Measurements from ENCODE around the gene NEAT1.

Gene NEAT1

DNA sequence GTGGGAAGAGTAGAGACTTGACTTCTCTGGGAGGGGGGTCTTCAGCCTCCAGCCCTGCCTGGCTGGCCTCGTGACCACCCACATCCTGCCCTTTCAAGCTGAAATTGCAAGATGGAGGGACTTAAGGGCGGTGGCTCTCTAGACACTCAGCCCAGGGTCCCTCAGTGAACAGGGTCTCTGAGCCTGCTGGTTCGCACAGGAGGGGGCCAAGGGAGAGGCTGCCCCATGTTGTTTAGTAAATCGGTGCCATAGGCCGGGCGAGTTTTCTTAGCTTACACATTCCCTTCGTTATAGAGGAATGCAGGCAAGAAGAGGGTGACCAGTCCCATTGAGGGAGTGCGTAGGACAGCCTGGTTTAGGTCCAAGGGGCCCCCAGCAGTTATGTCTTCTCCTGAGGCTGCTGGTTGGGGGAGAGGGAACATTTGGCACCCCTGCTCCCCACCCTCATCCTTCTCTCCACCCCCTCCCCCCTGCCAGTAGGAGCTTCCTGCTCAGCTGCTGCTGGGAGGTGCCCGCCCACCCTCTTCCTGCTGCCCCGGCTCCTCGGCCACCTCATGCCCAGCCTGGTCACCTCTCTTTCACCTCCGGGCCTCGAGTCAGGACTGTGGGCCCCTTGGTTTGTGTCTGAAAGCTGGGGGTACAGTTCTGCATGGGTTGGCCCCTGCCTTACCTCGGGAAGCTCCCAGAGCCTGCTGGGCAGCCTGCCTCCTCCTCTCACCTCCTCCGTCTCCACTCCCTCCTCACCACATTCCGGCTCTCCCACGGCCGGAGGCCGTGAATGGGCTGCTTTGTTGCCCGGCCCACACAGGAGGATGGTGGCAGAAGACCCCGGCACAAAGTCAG lies 32.3 kb upstream of the NEAT1 start:
- DNase-seq = no peak

DNA sequence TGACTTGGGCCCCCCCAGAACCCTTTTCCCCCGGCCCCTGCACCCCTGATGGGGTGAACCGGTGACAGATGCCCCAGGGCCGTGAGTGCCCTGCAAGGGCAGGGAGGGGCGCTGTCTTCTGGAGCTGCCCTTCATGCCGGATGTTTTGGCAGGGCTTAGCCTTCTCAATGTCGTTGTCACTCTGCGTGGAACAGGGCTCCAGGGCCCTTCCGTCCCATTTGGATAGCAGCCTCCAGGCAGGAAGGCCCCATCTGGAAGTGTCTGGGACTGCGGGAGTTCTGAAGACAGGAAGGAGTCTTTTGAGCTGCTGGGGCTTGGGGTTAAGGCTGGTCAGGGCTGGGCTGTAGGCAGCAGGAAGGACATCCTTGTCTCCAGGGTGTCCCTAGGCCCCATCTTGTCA lies 31.6 kb upstream of the NEAT1 start:
- no peak for DNase-seq

GRCh38 chr11:65392186-65392829 lies 30.3 kb upstream of the NEAT1 start:
- DNase-seq = no peak

- no peak for DNase-seq
Observed at GRCh38 chr11:65392899-65393298, 29.7 kb upstream of the NEAT1 start.

- DNase-seq = no peak
Observed at GRCh38 chr11:65393513-65394079, 29.0 kb upstream of the NEAT1 start.

- no peak for DNase-seq
Observed at GRCh38 chr11:65394125-65394536, 28.5 kb upstream of the NEAT1 start.

DNA sequence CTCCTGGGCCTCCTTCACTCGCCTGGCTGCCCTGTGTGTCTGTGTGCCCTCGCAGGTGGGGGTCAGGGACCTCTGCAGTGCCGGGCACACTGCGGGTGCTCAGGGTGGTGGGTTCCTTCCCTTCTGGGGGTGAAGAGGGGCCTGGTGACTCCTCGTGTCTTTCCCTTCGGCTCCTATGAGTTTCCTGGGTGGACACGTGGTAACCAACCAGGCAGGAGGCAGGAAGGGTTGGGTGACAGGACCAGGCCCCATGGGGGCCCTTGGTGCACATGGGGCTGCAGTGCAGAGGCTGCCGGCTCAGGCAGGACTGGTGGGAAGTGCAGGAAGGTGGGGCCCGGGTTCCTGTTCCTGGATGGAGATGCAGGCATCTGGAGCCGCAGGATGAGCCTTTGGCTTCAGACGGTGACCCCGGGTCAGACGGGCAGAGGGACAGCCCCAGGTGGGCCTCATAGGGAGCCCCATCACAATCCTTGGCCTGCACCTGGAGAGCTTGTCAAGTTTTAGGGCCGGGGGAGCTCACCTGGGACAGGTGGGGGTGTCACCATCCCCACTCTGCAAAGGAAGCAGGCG lies 26.6 kb upstream of the NEAT1 start:
- no peak for DNase-seq

GRCh38 chr11:65396769-65397745 lies 25.5 kb upstream of the NEAT1 start:
- no peak for DNase-seq

DNA sequence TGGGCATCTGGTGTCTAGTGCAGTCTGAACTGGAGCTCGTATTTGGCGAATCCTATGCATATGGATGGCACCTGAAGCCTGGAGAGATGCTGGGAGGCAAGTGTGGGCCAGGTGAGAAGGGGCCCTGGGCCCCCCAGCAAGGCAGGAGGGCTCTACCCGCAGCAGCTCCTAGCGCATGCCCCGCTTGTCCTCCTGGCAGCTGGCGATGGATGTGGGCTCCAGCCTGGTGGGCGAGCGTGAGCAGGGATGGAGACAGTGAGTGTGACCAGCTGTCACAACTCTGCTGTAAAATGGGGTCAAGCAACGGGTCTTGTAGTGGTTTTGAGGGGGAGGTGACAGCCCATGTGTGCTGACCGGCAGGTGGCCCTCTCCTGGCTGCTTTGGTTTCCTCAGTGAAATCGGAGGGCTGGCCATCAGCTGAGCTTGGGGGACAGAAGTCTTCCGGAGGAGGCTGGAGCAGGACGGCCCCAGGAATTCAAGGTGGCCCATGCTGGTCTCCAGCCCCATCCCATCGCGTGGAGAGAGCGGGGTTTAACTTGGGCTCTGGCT lies 24.2 kb upstream of the NEAT1 start:
- DNase-seq = no peak

DNA sequence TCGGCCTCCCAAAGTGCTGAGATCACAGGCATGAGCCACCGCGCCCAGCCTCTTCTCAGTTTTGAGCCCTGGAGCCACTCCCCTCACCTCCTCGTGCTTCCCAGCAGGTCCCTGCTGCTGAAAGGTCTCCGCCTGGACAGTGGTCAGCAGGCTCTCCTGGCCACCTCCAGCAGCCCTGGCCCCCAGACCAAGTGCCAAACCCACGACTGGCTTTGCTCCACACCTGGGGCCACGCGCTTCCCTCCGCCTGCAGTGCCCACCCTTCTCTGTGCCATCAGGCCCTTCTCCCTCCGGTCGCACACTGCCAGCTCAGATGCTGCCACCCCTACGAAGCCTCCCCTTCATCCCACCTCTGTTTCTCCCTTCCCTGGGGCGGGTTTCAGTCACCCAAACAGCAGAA lies 23.3 kb upstream of the NEAT1 start:
- DNase-seq = no peak

- DNase-seq = no peak
Observed at GRCh38 chr11:65399845-65400244, 22.8 kb upstream of the NEAT1 start.

DNA sequence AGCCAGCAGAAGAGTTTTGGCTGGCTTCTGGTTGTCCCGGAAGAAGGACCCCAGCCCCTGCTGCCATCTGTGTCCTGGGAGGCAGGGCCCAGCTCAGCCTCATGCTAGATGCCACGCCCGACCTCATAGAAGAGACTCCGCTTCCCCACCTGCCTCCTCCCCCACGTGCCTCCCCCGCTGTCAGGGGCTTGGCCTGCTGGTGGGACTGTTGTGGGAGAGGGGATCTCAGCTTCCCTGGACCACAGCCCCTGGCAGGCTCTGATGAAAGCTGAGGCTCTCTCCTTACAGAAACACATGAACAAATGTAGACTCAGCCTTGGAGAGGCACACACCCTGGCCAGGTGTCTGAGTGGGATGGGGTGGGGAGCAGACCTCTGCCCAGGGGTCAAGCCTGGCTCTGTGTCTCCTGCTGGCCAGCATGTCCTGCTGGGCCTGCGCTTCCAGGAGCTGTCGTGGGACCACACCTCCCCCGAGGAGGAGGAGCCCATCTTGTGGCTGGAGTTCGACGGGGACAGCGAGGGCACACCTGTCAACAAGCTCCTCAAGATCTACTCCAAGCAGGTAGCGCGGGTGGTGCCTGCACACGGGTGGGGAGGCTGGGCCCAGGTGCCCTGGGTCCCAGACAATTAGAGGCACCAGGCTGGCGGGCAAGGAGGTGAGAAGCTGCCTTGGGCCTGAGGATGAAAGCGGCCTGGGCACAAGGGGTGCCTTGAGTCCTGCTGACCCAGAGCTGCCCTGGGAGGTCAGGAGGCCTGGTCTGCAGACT lies 22.1 kb upstream of the NEAT1 start:
- DNase-seq = no peak

- DNase-seq = no peak
Observed at GRCh38 chr11:65401073-65401802, 21.4 kb upstream of the NEAT1 start.

DNA sequence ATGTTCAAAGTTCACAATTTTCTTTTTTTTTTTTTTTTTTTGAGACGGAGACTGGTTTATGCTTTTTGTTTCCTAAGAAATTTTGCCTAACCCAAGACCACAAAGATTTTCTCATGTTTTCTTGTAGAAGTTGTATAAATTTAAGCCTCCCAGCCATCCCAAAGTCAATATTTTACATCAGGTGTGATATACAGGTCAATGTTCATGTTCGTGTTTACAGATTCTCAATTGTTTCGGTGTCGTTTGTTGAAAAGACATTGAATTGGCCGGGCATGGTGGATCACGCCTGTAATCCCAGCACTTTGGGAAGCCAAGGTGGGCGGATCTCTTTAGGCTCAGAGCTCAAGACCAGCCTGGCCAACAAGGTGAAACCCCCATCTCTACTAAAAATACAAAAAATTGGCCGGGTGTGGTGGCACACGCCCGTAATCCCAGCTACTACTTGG lies 20.8 kb upstream of the NEAT1 start:
- DNase-seq = no peak

GRCh38 chr11:65402790-65403189 lies 19.8 kb upstream of the NEAT1 start:
- DNase-seq = no peak

DNA sequence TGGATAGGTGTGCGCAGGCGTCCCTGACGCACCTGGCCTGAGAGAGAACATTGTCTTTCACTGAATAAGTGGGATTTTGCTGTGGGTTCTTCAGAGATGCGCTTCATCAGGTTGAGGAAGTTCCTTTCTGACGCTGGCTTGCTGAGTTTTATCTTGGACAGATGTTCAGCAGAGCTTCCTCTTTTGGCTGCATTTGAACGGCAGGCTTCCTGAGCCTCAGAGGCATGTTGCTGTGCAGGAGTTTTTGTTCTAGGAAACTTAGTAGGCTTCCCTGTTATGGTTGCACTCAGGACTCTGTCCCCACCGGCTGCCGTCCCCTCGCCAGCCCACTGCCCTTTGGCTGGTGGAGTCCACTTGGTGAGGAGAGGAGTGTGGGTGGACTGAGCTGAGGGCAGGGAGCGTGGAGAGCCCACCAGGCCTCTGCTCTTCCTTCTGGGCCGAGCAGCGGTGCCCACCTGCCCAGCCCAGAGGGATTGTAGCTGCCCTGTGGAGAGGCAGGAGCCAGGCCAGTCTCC lies 18.9 kb upstream of the NEAT1 start:
- no peak for DNase-seq

DNA sequence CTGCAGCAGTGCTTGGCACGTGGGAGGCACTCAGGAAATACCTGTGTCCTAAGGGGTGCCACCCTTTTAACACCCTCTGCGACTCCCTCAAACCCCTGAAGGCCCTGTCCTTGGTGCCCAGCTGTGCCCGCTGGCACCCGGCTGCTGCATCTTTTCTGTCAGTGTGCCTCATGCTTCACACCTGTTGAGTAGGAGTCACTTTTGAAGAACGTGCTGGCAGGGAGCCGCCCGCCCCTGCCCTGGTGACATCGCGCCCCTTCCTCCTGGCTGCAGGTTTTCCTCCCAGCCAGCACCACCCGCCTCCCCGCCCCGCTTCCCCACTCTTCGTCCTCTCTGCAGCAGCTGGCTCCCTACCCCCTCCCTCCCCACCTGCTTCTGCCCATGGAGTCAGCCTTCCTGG lies 18.4 kb upstream of the NEAT1 start:
- DNase-seq = no peak

DNA sequence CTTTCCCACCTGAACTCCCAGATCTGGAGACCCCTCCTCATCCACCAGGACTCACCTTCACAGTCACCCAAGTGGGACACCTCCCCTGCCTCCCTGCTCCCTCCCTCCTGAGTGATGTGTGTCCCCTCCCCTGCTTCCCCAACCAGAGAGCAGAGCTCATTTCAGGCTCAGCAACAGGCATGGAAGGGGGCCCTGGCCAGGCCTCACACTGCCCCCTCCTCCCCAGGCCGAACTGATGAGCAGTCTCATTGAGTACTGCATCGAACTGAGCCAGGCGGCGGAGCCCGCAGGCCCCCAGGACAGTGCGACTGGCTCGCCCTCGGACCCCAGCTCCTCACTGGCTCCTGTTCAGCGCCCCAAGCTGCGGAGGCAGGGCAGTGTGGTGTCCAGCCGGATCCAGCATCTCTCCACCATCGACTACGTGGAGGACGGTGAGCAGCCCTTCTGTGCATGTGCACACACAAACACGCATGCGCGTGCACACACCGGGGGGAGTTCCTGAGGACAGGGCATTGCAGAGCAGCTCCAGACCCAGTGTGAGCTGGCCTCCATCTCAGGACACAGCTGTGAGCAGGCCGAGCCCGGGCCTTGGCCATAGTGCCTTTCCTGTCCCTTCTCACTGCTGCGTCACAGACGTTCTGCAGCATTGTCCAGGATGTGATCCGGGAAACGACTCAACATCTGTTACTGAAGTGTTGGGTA lies 17.8 kb upstream of the NEAT1 start:
- DNase-seq = no peak

DNA sequence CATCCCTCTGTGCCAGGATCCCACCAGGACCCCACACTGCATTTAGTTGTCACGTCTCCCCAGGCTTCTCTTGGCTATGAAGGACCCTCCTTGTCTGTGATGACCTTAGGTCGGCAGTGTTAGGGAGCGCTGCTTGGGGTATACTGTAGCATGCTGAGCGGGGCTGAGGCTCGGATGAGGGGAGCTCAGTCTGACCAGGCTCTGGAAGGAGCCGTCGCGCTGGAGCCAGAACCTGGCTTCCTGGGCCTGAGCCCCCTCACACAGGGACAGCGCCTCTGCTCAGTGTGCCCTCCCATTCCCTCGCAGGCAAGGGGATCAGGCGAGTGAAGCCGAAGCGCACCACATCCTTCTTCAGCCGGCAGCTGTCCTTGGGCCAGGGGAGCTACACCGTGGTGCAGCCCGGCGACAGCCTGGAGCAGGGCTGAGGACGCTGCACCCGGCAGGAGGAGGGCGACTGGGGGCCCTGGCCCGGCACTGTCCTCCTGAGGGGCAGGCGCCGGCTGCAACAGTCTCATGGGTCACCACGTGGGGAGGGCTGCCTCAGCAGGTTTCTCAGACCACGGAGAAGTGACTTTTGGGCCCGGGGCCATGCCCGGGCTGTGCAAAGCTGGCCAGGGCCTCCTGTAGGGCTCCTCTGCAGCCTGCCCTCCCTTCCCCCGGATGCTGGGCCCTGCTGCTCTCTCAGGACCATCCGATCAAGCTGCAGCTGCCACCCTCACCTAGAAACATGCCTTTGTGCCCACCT lies 11.5 kb upstream of the NEAT1 start:
- no peak for DNase-seq
